D721Med (cell line): ENCODE data around the gene PSTPIP1.

ENCODE experiments used
- DNase-seq: peaks from one replicate; pipeline ENCODE4 v3.0.0; 2011; ENCODE audit warnings: low spot score; ENCODE audit not compliant: insufficient read length
- FAIRE-seq: peaks from 2 replicates; lab custom pipeline; 2011; peaks lifted over from hg19 to GRCh38; lab: Jason Lieb, UNC
- TF ChIP-seq, protein P1 (sequence below): IDR thresholded peaks from 2 replicates; pipeline ENCODE4 v1.5.1; 2012; ENCODE audit warnings: mild to moderate bottlenecking, control low read depth; ENCODE audit not compliant: insufficient read depth; ENCODE audit errors: missing control alignments

Gene PSTPIP1

DNA sequence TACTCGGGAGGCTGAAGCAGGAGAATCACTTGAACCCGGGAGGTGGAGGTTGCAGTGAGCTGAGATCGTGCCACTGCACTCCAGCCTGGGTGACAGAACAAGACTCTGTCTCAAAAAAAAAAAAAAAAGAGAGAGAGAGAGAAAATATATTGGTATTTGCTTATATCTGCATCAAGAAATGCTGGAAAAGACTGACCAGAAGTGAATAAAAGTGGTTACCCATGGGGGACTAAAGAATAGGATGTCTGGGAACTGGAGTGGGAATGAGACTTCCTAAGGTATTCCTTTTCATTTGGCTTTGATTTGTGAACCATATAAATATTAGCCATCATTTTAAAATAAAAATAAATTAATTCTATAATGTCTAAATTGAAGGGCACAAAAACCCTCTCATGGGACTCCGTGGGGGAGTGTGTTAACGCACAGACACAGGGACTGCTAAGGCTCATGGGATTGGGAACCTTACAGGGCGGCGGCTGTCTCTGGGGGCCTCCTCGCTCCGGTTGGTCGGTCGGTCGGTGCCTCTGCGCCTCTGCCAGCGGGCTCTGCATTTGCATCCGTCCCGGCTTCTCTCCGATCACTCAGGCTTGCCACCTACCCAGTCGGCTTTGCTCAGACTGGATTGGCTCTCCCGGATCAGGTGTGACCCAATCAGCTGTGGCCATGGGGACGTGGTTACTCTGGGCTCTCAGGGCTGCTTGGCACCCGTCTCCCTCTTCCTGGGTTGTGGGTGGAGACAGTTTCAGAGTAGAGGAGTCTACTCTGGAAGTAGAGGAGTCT is 88.6 kb downstream of the PSTPIP1 start:
- FAIRE-seq: no peak
- DNase-seq: no peak
- TF ChIP-seq, protein P1, sequence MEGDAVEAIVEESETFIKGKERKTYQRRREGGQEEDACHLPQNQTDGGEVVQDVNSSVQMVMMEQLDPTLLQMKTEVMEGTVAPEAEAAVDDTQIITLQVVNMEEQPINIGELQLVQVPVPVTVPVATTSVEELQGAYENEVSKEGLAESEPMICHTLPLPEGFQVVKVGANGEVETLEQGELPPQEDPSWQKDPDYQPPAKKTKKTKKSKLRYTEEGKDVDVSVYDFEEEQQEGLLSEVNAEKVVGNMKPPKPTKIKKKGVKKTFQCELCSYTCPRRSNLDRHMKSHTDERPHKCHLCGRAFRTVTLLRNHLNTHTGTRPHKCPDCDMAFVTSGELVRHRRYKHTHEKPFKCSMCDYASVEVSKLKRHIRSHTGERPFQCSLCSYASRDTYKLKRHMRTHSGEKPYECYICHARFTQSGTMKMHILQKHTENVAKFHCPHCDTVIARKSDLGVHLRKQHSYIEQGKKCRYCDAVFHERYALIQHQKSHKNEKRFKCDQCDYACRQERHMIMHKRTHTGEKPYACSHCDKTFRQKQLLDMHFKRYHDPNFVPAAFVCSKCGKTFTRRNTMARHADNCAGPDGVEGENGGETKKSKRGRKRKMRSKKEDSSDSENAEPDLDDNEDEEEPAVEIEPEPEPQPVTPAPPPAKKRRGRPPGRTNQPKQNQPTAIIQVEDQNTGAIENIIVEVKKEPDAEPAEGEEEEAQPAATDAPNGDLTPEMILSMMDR: no peak

DNA sequence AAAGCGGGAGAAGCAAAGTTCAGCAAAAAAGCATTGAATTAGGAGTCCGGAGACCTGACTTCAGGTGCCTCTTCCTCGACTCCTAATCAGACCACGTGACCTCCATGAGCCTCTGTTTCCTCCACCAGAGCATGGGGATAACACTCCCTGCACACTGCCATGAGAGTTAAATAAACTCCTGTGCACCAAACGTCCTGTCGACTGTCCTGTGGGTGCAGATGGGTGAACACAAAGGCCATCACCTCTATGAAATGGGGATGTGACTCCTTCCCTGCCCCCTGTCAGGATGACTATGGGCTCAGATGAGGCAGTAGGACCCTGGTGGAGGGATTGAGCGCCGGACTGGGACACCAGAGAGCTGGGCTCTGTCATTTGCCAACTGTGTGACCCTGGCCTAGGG is 89.5 kb downstream of the PSTPIP1 start:
- TF ChIP-seq, protein P1: no peak
- no peak for FAIRE-seq
- no peak for DNase-seq

DNA sequence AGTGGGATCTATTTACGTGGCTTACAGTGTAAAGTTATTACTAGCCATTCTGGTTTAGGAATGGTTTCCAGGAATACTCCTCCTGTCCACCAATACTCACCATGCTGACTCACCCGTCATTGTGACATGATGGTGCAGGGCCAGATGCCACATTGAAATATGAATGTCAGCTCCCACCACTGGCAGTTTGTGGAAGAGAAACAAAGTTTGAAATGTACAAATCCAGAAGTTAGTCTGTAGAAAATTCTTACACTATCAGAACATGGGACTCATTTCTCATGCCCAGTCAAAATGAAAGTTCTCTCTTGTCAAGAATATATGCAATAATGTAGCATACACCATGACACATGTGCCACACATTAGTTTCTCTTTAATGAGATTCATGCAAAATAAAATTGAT is 90.4 kb downstream of the PSTPIP1 start:
- TF ChIP-seq, protein P1: no peak
- DNase-seq: no peak
- no peak for FAIRE-seq
